ENCODE results near the gene GCN1.
A peak's percentile ranks its signal among the peaks of the same experiment; 100 is the strongest.

GCN1 gene

DNA sequence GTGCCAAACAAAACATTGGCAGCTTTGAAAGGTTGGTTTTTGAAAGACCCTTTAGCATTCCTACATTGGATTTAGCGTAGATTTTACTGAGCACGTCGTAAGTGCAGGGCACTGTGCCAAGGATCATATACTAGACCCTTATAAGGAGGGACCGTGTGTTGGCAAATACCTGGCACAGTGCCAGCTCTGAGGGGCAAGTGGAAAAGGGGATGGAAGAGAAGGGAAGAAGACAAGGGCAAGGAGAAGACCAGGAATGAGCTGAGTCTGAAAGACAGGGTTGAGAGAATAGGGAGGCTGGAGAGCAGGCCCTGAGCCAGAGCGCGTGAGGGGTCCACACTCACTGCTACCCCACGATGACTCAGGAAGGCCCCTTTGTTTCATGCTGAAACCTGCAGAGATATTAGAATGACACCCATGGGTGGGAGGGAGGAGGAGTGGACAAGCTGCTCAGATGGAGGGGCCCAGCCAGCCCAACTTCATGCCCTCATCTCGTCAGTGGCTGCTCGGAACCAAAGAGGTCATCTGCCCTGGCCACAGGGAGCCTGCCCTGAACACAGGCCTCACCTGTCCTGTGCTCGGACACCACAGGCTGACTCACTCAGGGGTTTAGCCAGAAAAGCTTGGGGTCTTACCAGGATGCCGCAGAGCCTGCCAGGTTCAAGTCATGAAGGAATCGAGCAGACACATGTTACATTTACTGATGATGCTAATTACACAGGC lies 103.0 kb downstream of the GCN1 start:
- Histone ChIP-seq H3K36me3 (ENCODE audit: control insufficient read depth in 1 of 2, insufficient read depth in 2 of 2, low read length in 2 of 2) (peaks cover 3 to 26% of the 10 kb centered on the region in 2 donors), H3K4me1 (ENCODE audit: control insufficient read depth in 1 of 2, insufficient read depth in 2 of 2, low read length in 2 of 2) (peaks cover 7 to 9% of the 10 kb centered on the region in 2 donors), H3K27ac (ENCODE audit: low read depth, low read length) (no peak overlapping the region), H3K9ac (ENCODE audit: low read depth in 1 of 2, low read length in 2 of 2) (no peak overlapping the region), H3K9me3 (ENCODE audit: control insufficient read depth in 1 of 2, low read length in 2 of 2) (no peaks in the 10 kb centered on the region), H3K27me3 (ENCODE audit: control insufficient read depth in 1 of 2, insufficient read depth in 2 of 2, low read length in 2 of 2) (no peaks in the 10 kb centered on the region), H3K4me3 (ENCODE audit: low read depth in 1 of 2, low read length in 2 of 2) (no peak overlapping the region)

DNA sequence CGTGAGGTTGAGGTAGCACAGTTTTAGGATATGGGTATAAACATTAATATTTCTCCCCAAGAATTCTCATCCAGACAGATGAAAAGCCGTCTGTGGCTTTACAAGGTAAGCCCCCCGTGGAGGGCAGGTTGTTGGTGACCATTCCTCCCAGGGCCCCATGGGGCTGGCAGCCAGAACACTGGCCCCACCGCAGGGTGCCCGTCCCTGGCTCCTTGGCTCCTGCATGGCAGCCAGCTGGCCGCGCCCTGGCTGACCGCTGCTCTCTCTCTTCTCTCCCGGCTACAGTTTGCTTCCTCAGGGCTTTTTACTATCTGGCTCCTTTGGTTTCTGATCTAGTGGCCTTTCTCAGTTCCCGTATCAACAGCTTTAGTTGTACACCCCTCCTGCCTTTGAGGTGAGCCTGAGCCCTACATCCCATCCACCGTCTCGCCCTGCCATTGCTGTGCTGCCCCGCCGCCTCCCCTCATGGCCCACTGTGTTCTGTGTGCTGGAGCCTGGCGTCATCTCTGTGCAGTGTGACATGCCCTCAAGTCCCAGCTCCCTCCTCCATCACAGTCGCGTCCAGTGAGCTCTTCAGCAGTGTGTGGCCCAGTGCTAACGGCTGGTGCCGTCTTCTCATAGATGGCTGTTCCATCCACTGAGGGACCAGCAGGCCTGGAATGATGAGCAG lies 103.8 kb downstream of the GCN1 start:
- no peak overlapping the region for H3K9ac ChIP-seq (ENCODE audit: low read depth in 1 of 2, low read length in 2 of 2)
- H3K4me3 ChIP-seq (ENCODE audit: low read depth in 1 of 2, low read length in 2 of 2), result no peak overlapping the region
- no peak overlapping the region for H3K27ac ChIP-seq (ENCODE audit: low read depth, low read length)
- peaks cover 10% of the 10 kb centered on the region in 2 donors for H3K4me1 ChIP-seq (ENCODE audit: control insufficient read depth in 1 of 2, insufficient read depth in 2 of 2, low read length in 2 of 2)
- no peaks in the 10 kb centered on the region for H3K27me3 ChIP-seq (ENCODE audit: control insufficient read depth in 1 of 2, insufficient read depth in 2 of 2, low read length in 2 of 2)
- H3K36me3 ChIP-seq (ENCODE audit: control insufficient read depth in 1 of 2, insufficient read depth in 2 of 2, low read length in 2 of 2), result peaks cover 0 to 18% of the 10 kb centered on the region in 2 donors
- H3K9me3 ChIP-seq (ENCODE audit: control insufficient read depth in 1 of 2, low read length in 2 of 2), result no peaks in the 10 kb centered on the region

DNA sequence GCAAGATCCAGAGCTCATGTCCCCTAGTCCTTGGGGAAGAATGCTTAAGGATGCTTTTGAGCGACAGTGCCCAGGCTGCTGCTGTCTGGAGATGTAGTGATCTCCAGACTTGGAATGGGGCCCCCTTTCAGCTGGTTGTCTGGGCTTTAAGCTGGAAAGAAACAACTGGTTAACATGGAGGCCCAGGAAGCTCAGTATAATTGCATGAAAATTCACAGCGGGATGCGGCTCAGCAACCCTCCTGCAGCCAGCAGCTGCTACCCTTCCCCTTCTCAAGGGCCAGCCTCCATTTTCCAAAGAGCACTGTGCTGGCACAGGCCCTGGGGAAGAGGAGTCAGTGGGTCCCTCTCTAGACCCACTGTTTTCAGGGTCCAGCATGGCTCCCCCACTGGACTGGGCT lies 104.3 kb downstream of the GCN1 start:
- Histone ChIP-seq H3K4me1 (ENCODE audit: control insufficient read depth in 1 of 2, insufficient read depth in 2 of 2, low read length in 2 of 2) (peaks cover 10% of the 10 kb centered on the region in 2 donors), H3K27ac (ENCODE audit: low read depth, low read length) (no peak overlapping the region), H3K9ac (ENCODE audit: low read depth in 1 of 2, low read length in 2 of 2) (no peak overlapping the region), H3K27me3 (ENCODE audit: control insufficient read depth in 1 of 2, insufficient read depth in 2 of 2, low read length in 2 of 2) (no peaks in the 10 kb centered on the region), H3K4me3 (ENCODE audit: low read depth in 1 of 2, low read length in 2 of 2) (no peak overlapping the region), H3K36me3 (ENCODE audit: control insufficient read depth in 1 of 2, insufficient read depth in 2 of 2, low read length in 2 of 2) (peaks cover 0 to 16% of the 10 kb centered on the region in 2 donors), H3K9me3 (ENCODE audit: control insufficient read depth in 1 of 2, low read length in 2 of 2) (no peaks in the 10 kb centered on the region)

DNA sequence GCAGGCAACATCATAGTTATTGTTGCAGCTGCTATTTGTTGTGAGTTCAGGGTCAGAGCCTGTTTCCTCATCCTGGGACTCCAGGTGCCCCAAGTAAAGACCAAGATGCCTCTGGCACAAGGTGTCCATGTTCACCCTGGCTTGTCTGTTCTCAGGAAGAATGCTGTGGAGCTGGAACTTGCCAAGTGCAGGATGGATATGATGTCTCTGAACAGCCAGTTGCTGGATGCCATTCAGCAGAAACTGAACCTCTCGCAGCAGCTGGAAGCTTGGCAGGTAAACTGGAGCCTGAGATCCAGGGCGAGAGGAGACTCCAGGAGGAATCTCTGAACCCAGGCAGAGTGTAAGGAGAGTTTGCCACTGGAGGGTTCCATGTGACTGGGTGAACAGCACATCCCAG lies 104.7 kb downstream of the GCN1 start:
- Histone ChIP-seq H3K9me3 (ENCODE audit: control insufficient read depth in 1 of 2, low read length in 2 of 2) (no peaks in the 10 kb centered on the region), H3K27ac (ENCODE audit: low read depth, low read length) (no peak overlapping the region), H3K4me3 (ENCODE audit: low read depth in 1 of 2, low read length in 2 of 2) (no peak overlapping the region), H3K36me3 (ENCODE audit: control insufficient read depth in 1 of 2, insufficient read depth in 2 of 2, low read length in 2 of 2) (peaks cover 0 to 16% of the 10 kb centered on the region in 2 donors), H3K4me1 (ENCODE audit: control insufficient read depth in 1 of 2, insufficient read depth in 2 of 2, low read length in 2 of 2) (peaks cover 10% of the 10 kb centered on the region in 2 donors), H3K9ac (ENCODE audit: low read depth in 1 of 2, low read length in 2 of 2) (no peak overlapping the region), H3K27me3 (ENCODE audit: control insufficient read depth in 1 of 2, insufficient read depth in 2 of 2, low read length in 2 of 2) (no peaks in the 10 kb centered on the region)

- no peak overlapping the region for H3K9ac ChIP-seq (ENCODE audit: low read depth in 1 of 2, low read length in 2 of 2)
- H3K9me3 ChIP-seq (ENCODE audit: control insufficient read depth in 1 of 2, low read length in 2 of 2), result no peaks in the 10 kb centered on the region
- H3K36me3 ChIP-seq (ENCODE audit: control insufficient read depth in 1 of 2, insufficient read depth in 2 of 2, low read length in 2 of 2), result peaks cover 0 to 12% of the 10 kb centered on the region in 2 donors
- H3K4me1 ChIP-seq (ENCODE audit: control insufficient read depth in 1 of 2, insufficient read depth in 2 of 2, low read length in 2 of 2), result peaks cover 10% of the 10 kb centered on the region in 2 donors
- no peak overlapping the region for H3K27ac ChIP-seq (ENCODE audit: low read depth, low read length)
- H3K4me3 ChIP-seq (ENCODE audit: low read depth in 1 of 2, low read length in 2 of 2), result no peak overlapping the region
- H3K27me3 ChIP-seq (ENCODE audit: control insufficient read depth in 1 of 2, insufficient read depth in 2 of 2, low read length in 2 of 2), result no peaks in the 10 kb centered on the region
Measured at GRCh38 chr12:120089105-120089504, 105.4 kb downstream of the GCN1 start.

GRCh38 chr12:120086801-120087621 lies 107.5 kb downstream of the GCN1 start:
- Histone ChIP-seq H3K9ac (ENCODE audit: low read depth in 1 of 2, low read length in 2 of 2) (peak overlapping the region in 1 of 2 donors; percentile 20), H3K4me3 (ENCODE audit: low read depth in 1 of 2, low read length in 2 of 2) (peak overlapping the region; percentile 58 to 63), H3K36me3 (ENCODE audit: control insufficient read depth in 1 of 2, insufficient read depth in 2 of 2, low read length in 2 of 2) (peaks cover 0 to 9% of the 10 kb centered on the region in 2 donors), H3K9me3 (ENCODE audit: control insufficient read depth in 1 of 2, low read length in 2 of 2) (no peaks in the 10 kb centered on the region), H3K4me1 (ENCODE audit: control insufficient read depth in 1 of 2, insufficient read depth in 2 of 2, low read length in 2 of 2) (peaks cover 10% of the 10 kb centered on the region in 2 donors), H3K27me3 (ENCODE audit: control insufficient read depth in 1 of 2, insufficient read depth in 2 of 2, low read length in 2 of 2) (no peaks in the 10 kb centered on the region), H3K27ac (ENCODE audit: low read depth, low read length) (no peak overlapping the region)

DNA sequence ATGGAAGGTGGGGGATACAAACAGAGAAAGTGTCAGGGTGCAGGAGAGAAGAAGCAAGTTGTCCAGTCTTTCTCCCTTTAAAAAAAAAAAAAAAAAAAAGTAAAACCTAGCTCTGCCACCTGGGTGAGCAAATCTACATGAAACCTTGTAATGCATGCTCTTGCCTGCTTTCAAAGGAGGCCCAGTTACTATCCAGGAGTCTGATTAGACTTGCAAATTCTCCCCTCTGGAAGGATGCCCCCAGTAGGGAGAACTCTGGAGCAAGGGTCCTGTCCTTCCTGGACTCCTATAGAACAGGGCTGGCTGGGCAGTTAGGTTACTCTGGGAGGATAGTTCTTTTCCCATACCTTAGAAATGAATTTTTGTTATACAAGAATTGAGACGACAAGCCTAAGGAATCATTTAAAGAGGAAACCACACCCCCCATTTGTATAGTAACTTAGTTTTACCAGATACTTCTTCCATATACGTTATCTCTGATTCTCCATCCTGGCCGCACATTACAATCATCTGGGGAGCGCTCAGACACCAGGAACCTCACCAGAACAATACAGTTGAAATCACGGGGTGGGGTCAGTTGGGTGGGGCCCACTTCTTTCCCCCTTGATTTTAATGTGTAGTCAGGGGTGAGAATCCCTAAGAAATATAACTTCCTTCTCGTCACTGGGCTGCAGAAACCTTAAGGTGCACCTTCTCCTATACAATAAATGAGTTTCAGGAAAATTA lies 108.4 kb downstream of the GCN1 start:
- H3K4me1 ChIP-seq (ENCODE audit: control insufficient read depth in 1 of 2, insufficient read depth in 2 of 2, low read length in 2 of 2), result peaks cover 10% of the 10 kb centered on the region in 2 donors
- H3K27me3 ChIP-seq (ENCODE audit: control insufficient read depth in 1 of 2, insufficient read depth in 2 of 2, low read length in 2 of 2), result no peaks in the 10 kb centered on the region
- no peaks in the 10 kb centered on the region for H3K9me3 ChIP-seq (ENCODE audit: control insufficient read depth in 1 of 2, low read length in 2 of 2)
- H3K36me3 ChIP-seq (ENCODE audit: control insufficient read depth in 1 of 2, insufficient read depth in 2 of 2, low read length in 2 of 2), result peaks cover 0 to 4% of the 10 kb centered on the region in 2 donors
- no peak overlapping the region for H3K27ac ChIP-seq (ENCODE audit: low read depth, low read length)
- H3K9ac ChIP-seq (ENCODE audit: low read depth in 1 of 2, low read length in 2 of 2), result no peak overlapping the region
- H3K4me3 ChIP-seq (ENCODE audit: low read depth in 1 of 2, low read length in 2 of 2), result peak overlapping the region in 1 of 2 donors; percentile 63

DNA sequence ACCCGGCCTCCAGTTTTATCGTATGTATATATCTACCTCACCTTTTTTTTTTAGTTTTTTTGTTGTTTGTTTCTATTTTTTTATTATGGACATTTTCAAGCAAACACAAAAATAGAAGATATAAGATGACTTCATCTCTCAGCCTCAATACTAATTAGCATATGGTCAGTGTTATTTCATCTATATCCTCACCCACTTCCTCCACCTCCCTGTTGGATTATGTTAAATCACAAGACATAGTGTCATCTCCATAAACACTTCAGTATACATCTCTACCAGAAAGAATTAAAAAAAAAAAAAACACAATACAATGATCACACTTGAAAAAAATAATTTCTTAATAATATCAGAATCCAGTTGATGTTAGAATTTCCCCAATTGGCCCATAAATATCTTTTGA lies 112.9 kb downstream of the GCN1 start:
- no peaks in the 10 kb centered on the region for H3K27me3 ChIP-seq (ENCODE audit: control insufficient read depth in 1 of 2, insufficient read depth in 2 of 2, low read length in 2 of 2)
- H3K9me3 ChIP-seq (ENCODE audit: control insufficient read depth in 1 of 2, low read length in 2 of 2), result no peaks in the 10 kb centered on the region
- no peak overlapping the region for H3K4me3 ChIP-seq (ENCODE audit: low read depth in 1 of 2, low read length in 2 of 2)
- H3K27ac ChIP-seq (ENCODE audit: low read depth, low read length), result no peak overlapping the region
- peaks cover 10 to 18% of the 10 kb centered on the region in 2 donors for H3K4me1 ChIP-seq (ENCODE audit: control insufficient read depth in 1 of 2, insufficient read depth in 2 of 2, low read length in 2 of 2)
- no peak overlapping the region for H3K9ac ChIP-seq (ENCODE audit: low read depth in 1 of 2, low read length in 2 of 2)
- no peaks in the 10 kb centered on the region for H3K36me3 ChIP-seq (ENCODE audit: control insufficient read depth in 1 of 2, insufficient read depth in 2 of 2, low read length in 2 of 2)

- H3K27me3 ChIP-seq (ENCODE audit: control insufficient read depth in 1 of 2, insufficient read depth in 2 of 2, low read length in 2 of 2), result no peaks in the 10 kb centered on the region
- H3K4me3 ChIP-seq (ENCODE audit: low read depth in 1 of 2, low read length in 2 of 2), result no peak overlapping the region
- no peak overlapping the region for H3K27ac ChIP-seq (ENCODE audit: low read depth, low read length)
- H3K4me1 ChIP-seq (ENCODE audit: control insufficient read depth in 1 of 2, insufficient read depth in 2 of 2, low read length in 2 of 2), result peaks cover 5 to 15% of the 10 kb centered on the region in 2 donors
- no peak overlapping the region for H3K9ac ChIP-seq (ENCODE audit: low read depth in 1 of 2, low read length in 2 of 2)
- no peaks in the 10 kb centered on the region for H3K9me3 ChIP-seq (ENCODE audit: control insufficient read depth in 1 of 2, low read length in 2 of 2)
- H3K36me3 ChIP-seq (ENCODE audit: control insufficient read depth in 1 of 2, insufficient read depth in 2 of 2, low read length in 2 of 2), result no peaks in the 10 kb centered on the region
Measured at GRCh38 chr12:120079411-120080400, 114.8 kb downstream of the GCN1 start.

All from duodenal mucosa (tissue), 2 donors.